Activated CD4-positive, alpha-beta T cell treated with anti-CD3 and anti-CD28 coated beads, Interleukin-2, Interleukin-6, amounts not matched to agents 100 ng/mL and 50 ng/mL, durations not matched to agents 16 hours and 8 hours (primary cell): ENCODE measurements around the gene NECTIN1.
A peak's percentile ranks its signal among the peaks of the same experiment; 100 is the strongest.

ENCODE experiments used
- DNase-seq: peaks from one replicate; pipeline ENCODE4 v3.0.0-alpha.2; 2020

The NECTIN1 gene

DNA sequence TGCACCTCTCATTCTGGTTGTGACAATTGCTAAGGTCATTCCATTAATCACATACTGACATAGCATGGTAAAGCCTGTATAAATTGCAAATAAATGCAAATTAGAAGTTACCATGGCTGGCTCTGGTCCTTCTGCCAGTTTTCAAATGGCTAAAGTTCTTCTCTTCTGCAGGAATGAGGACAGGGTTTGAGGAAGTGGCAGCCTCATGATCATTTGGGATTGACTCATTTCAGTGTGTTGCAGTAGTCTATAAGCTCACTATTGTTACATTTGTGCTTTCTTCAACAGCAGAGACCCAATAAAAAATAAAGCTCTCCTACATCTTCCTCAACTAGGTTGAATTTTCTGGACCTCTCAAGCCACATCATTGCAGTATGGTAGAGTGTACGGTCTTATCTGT is 60.3 kb downstream of the NECTIN1 start:
- no peak for DNase-seq

DNA sequence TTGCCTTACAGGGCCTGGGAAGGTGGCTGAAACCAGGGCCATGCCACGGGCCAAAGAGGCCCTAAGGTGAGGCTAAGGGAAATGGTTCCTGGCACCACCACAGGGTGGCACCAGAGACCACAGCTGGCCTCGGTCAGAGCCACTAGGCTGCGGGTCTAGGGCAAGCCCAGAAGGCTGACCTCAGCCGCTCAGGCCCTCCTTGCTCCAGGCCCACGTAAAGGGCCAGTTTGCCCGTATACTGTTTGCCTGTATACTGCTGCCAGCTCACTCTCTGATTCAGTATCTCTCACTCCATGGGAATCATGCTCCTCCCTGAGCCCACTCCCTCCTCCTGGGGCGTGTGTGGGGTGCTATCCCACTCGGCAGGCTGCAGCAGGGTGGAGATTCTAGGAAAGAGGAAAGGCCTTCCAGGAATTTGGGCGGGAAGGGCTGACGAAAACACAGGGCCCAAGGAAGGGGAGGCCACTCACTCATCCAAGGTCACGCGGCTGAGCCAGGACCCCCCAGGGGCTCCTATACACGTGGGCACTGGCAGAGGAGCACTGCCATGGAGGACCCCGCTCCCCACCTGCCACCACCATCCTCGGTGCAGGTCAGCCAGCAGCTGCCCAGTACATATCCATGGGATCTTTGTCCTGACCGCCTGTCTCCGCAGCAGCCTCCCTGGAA is 62.4 kb downstream of the NECTIN1 start:
- peak; percentile 72 for DNase-seq

DNA sequence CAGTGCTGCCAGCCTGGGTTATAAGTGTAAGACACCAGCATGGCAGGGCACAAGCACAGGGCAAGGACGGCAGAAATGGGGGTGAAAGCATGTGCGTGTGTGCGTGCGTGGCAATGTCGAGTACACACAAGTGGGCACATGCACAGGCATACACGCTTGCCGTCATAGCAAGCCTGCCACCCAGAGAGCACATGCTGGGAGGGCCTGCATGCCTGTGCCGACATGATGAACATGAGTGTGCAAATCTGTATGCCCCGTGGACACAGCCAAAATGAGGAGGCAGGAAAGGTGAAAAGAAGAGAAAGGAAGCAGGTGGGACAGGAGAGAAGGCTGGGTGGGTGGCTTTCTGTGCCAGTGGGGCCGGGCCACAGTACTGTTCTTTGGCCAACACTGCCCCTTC is 62.9 kb downstream of the NECTIN1 start:
- DNase-seq: no peak

DNA sequence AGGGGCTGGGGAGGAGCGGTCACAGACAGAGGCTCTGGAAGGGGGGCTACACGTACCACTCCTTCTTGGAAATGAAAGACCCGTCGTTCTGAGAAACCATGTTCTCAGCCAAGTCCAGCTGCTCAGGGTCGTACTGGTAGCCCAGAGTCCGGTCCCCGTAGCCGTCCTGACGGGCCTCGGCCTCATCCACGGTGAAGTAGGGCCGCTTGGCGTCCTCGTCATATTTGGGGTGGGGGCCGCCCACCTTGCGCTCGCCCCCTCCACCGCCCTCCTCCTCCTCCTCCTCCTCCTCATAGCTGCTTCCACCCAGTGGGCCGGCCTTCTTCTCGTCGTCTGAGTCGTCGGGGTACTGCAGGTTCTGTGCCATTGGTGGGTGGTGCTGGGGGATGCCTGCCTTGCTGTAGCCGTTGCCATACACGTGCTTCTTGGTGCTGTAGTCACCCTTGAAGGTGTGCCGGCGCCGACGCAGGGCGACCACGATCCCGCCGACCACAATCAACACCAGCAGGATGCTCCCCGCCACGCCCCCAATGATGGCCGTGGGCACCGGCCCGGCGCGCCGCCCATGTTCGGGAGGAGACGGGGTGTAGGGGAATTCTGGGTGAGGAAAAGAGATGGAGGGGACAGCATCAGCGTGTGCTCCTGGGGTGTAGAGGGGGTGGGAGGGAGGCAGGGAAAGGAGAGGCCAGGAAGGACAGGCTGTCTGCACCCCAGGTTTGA is 64.1 kb downstream of the NECTIN1 start:
- DNase-seq: no peak

DNA sequence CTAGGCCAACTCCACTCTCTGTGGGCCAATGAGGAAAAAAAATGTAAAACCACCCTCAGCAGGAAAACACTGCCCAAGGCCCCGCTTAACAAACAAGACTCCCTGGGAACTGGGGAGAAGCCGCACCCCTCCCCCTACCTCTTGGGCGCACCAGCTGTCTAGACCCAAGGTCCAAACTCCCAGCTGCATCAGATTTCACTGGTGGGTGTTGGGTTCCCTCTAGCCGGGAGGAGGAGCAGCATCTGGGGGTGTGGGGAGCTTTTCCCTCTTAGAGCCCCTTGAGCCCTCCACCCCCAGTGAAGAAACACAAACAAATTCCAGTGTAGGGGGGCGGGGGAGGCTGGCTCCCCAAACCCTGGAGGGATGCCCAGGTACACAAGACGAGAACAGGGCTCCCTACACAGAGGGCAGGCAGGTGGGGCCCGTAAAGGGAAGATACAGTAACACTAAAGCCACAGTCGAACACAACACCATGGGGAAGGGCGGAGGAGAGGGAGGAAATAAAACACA is 64.9 kb downstream of the NECTIN1 start:
- no peak for DNase-seq

DNA sequence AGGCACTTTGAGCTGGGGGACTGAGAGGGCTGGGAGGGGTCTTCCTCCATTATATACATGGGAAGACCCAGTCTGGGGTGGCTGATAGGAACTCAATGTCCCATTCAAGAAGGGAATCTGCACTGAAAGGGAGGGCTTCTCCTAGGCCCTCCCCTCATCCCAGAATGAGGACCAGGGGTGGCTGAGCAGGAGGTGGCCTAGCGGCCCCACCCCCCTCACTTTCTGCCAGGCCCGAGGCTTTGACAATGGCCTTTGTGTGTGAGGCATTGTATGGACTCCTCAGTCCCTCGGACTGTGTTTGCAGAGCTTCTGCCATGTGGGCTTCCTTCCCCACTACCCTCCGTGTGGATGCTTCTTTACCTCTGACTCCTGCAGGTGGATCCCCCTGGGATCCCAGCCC is 65.7 kb downstream of the NECTIN1 start:
- no peak for DNase-seq

DNA sequence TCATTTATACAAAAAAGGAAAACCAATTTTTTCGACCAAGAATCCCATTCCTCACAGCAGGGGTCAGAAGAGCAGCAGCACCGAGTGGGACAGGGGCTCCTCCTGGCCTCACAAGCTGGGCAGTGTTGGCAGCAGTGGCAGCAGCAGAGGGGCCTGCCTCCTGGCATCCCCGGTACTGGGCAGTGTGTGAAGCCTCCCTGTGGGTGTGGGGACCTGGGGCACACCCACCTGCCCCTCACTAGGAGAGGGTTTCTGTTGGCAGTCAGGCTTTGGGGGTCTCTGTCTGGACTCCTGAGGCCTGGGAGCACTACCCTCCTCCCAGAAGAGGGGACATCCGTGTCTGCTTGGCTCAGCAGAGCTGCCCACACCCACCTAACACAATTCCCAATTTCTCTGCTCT is 67.8 kb downstream of the NECTIN1 start:
- no peak for DNase-seq

DNA sequence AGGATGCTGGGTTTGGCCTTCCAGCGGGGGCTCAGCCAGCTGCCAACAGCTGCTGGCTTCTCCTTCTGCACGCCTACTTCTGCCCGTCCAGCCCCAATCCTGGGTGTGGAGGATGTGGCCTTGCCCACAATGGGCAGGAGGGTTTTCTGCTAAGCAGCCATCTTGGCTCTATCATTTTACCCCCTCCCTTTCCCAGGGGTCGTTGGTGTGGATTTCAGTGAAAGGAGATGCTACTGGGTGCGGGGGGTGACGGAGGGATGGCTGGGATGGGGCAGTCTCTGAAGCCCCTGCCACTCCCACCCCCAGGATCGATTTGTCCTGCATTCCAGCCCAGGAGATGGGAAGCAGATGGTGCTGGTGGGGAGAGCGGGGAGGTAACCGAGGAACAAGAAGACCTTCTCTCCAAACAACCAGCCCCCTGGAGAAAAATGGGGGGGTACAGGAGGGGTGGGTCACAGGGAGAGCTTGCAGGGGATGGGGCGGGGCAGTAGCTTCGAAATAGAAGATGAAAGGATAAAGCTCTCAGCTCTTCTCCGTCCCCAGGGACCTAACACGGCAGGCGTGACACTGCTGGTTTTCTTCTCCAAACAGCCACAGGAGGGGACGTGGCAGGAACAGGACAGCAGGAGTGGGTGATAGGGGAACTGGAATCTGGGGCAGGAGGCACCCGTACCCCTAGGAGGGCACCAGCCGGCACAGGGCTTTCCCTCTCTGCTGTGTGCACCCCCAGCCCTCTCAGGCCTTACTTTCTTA is 68.9 kb downstream of the NECTIN1 start:
- DNase-seq: no peak

DNA sequence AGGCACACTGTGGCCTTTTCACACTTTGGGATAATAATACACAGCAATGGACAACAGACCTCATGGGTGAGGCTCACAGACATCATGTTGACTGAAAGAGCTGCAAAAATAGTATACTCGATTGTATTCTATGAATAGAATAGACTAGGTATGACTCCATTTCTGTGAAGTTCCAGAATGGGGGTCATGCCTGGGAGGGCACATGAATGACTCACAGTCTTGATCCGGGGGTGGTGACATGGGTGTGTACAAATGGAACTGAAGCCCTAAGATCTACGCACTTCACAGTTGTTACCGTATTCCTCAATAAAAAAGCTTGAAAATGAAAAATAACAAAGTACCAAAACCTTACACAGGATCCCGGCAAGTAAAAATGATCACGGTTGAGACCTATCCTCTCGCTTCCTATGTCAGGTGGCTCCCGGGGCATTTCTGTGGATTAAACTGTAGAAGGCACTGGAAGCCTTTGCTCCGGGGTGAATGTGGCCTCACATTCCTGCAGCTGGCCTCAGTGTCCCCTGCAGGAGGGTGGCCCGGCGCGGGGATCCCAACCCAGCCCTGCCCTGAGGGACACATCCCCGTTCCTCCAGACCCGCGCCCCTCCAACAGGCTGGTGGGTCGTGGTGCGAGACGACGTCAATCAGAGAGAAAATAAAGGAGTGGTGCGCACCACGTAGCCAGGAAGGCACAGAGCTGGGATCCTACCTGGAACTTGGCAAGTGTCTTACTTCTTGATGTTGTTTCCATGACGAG is 75.9 kb downstream of the NECTIN1 start:
- no peak for DNase-seq

DNA sequence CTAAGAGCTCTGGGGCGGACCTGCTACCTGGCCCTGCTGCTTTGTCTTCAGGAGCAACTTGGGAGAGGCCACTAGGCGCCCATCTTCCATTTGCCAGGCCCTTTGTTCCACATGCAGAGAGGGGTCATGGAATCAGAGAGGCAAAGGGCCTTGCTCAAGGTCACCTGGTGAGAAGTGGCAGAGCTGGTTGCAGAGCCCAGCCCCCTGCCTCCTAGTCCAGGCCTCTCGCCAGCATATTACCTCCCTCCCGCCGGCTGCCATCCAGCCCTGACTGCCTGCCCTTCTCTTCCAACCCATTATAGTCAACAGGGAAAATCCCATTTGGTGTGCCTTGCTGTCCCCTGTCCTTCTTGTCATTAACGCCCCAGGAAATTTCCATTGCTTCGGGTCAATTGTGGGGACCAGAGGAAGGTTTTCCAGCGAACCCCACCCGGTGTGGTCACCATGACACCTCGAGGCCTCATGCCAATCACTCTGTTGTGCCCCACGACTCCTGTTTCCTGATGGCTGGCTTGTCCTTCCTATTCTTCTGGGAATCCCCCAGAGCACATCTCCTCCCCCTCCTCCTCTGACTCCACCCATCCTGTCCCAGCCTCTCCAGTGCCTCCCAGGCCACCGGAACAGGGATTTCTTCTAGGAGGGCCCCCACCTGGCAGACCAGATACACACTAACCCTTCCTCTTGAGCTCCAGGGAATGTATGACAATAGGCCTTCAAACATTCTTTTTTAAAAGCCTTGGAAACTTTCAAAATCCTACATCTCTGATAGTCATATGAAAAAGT is 77.0 kb downstream of the NECTIN1 start:
- DNase-seq: no peak

DNA sequence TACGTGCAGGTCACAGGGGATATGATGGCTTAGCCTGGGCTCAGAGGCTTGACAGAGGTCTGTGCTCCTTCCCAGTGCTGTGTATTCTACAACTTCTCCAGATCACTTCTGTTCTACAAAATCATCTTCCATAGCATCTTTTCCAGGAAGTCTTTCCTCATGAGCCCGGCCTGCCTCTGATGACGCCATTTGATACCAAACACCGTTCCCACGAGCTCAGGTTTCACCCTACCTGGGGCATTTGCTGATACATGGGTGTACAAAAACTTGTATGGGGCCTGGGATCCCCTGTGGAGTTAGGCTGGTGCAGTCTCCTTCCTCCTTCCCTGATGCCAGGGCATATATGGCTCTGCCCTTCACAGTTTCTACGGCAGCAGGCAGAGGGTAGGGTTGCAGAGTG is 78.7 kb downstream of the NECTIN1 start:
- no peak for DNase-seq

DNA sequence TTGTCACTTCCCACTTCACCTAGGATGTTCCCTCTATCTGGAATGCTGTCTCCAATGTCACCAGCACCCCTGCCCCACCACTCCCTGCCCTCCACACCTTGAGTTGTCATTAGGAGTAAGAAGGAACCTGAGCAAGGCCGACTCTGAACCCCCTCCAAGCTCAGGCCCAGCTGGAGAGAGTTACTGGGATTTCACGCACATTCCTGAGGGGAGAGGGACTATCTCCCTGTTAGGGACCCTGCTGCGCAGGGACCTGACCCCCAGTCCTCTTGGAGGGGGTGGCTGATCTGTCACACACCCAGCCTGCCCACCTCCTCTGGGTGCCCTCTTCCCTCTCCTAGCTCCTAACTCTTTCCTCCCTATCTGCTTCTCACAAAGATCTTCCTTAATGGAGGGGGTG is 81.7 kb downstream of the NECTIN1 start:
- no peak for DNase-seq

DNA sequence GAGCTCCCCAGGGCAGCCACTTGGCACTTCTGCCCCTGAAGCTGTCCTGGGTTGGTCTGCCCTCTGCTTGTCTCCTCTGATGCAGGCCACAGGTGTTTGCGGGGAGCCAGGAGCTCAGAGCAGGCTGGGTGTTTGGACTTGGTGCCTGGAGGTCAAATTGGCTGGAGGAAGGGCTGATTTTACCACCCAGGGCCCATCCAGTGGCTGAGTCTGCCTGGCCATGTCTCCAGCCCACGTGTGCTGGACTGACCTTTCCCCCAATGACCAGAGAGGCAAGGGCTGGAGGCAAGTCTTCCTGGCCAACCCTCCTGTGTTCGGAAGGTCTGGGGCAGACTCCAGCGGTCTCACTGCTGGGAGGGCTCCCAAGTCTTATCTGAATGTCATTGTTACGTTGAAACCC is 84.0 kb downstream of the NECTIN1 start:
- no peak for DNase-seq

DNA sequence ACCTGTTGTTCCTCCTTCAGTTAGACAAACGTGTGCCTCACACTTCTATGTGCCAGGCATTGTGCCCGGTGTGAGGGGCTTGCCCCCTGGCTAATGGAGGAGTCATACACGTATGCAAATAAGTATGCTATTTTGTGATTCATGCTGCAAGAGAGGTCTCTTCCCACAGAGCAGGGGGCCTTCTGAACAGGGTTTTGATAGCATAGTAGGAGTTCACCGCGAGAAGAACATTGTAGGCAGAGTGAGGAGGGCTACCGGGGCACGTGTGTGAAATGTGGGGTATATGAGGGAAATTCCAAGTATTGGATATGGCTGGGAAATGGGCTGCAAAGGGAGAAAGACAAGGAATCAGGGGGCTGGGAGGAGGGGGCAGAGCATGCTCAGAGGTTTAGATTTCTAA is 84.5 kb downstream of the NECTIN1 start:
- no peak for DNase-seq

DNA sequence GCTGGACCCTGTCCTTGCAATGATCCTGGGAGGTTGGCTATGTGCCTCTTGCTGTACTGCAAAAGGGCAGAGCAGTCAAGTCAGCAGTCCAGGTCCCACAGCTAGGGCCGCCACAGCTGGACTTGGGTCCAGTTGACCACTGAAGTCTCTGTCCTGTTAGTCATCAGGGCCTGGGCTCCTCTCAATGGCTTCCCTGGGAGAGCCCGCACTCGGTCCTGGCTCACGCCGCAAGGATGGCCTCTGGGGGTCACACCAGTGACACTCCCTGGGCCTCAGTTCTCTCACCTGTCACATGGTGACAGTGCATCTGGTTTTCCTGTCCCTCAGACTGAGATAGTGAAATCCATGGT is 85.1 kb downstream of the NECTIN1 start:
- DNase-seq: no peak

DNA sequence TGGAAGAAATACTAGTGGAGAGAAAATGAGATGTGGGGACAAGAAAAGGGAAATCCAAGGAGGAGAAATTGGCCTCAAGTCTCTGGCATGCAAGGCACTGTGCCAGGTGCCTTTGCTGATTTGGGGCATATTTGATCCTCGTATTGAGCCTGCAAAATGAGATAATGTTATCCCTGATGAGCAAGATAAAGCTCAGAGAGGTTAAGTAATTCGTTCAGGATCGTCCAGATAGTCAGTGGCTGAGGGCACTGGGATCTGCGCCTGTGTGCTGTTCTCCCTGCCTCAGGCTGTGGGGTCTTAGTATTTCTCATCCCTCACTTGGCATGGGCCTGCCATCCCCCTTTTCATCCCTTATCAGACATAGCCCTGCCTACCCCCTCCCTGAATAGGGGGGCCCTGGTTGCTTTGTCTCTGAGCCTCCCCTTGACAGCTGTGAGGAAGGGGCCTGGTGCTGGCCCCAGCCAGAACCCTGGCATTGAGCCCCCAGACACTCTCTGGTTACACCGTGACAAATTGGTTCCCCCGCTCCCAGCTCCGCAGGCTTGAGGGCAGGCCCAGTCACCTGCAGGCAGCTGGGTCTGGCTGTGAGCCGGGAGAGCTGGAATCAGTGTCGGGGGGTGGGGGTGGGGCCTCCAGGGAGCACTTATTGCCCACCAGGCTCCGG is 85.7 kb downstream of the NECTIN1 start:
- DNase-seq: no peak

DNA sequence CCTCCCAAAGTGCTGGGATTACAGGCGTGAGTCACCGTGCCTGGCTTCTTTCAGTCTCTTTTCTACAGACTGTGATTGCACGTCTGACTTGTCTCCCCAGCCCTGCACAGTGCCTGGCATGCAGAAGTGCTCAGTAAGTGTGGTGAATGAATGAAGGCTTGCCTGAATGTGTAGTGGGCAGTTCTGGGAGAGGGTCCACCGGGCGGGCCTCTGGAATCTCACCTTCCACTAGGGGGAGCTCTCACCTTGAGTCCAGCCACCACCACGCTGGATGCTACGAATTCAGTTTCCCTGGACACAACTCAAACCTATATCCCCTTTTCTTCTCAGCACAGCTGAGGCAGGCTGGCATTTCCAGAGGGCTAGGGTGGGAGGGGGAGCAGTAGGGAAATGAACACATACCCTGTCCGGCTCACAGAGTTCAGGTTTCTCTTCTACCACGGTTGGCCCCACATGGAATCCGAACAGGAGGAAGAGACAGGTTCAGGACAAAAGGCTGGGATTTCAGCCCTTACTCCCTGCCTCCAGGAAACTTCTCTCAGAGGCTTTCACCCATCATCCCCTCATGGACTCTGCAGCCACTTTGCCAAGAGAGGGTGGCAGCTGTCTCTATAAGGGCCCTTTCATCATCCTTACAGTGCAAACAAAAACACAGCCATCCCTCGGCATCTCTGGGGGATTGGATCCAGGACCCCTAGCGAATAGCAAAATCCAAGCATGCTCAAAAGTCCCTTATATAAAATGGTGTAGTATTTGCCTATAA is 86.8 kb downstream of the NECTIN1 start:
- peak; percentile 17 for DNase-seq

DNA sequence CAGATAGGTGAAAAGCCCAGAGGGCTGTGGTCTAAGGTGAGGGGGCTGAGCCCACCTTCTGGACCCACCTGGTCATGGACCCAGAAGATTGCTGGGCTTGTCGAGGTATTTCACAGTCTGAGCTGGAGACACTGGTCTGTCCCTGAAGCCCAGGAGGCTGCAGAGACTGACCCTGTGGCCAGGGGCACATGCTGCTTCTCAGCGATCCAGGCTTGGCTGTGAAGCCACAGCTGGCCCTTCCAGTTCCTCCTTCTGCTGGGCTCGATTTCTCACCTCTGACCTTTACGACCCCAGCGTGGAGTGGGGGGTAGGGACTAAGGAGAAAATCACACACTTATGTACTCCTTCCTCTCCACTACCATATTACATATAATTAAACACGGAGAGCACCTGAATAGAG is 88.5 kb downstream of the NECTIN1 start:
- no peak for DNase-seq

DNA sequence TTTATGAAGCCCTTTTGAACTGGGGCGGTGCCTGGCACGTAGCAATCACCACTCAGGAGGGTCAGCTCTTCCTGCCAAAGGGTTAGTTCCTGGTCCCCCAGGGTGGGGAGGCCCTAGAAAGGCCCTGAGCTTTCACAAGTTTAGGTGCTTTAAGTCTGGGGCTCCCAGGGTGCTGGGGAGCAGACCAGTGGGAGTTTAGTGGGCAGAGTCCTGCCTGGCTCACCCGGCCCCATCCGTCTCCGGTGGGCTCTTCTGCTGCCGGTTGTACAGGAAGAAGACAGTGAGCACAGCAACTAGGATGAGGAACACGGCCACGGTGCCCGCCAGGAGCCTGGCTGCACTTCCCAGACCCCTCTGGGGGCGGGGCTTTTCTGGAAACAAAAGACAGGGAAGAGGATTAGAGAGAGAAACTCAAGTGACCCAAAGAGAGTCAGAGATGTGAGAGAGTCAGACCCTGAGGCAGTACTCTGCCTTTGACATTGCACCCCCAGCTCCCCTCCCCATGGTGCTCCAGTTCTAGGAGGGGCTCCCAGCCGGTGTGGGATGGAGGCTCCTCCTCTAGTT is 89.3 kb downstream of the NECTIN1 start:
- no peak for DNase-seq

DNA sequence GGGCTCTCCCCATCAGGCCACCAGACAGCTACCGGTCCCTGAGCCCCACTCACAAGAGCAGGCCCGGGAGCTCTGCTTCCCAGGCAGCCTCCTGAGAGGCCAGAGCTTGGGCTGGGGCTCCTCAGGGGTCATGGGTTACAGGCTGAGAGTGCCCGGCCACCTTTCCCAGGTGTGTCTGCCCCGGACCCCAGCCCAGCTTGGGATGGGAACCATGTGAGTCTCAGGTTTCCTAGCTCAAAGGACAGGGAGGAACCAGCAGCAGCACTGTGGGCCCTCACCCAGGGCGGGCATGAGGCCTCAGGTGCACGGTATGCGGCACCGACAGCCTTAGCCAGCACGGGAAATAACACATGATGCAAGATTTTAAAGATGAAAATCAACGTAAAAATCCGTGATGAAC is 90.1 kb downstream of the NECTIN1 start:
- DNase-seq: no peak

DNA sequence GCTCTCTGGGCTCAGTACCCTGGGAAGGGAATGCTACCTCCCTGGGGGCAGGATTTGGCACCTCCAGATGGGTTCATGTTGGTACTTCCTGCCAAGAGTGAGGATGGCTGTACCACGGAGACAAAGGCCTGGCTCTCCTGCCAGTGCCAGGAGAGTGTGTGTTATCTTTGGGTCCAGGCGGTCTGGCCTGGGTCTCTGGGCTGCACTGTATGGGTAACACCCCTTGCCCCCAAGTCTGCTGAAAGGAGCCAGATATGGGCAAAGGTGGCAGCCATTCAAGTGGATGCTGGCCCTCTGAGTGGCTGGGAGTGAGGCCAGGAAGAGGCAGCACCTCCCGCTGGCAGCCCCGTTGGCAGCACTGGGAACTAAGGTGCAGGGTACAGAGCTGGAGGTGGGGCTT is 91.5 kb downstream of the NECTIN1 start:
- DNase-seq: no peak
